ENCODE measurements around the gene MVD.

- TF ChIP-seq CTCF (IDR thresholded peaks at IDR 0.05) (no peak), POLR2AphosphoS5 (IDR thresholded peaks at IDR 0.05) (no peak)
Measured at GRCh38 chr16:88613293-88613692, 49.6 kb downstream of the MVD start.

Data from breast epithelium (tissue), 3 donors.